Measurements from ENCODE around the gene CLDN9. TPM values are rescaled to one million over a fixed set of nuclear protein-coding genes. Genes with fewer than 3 reads are reported as not detected.

Gene CLDN9
- total RNA-seq, 4 donors from 2014 or later, result 0.40 TPM; not detected in 3

- in situ Hi-C loops (cut with MboI; ENCODE audit: low sequenced_read_pairs in 4 of 4), result no loop called here
- no peak for DNase-seq
Measured at GRCh38 chr16:3036726-3037315, 24.1 kb downstream of the CLDN9 start, which contains the start of gene BICDL2. BICDL2 (minus strand) TSS chr16:3036944; CDS start chr16:3035496, 1,448 bp downstream.

GRCh38 chr16:3038256-3038655 is 25.5 kb downstream of the CLDN9 start:
- peaks cover 61 to 80% (median 78%) of the 10 kb centered on the region in 3 donors for H3K27me3 ChIP-seq
- TF ChIP-seq POLR2A (IDR thresholded peaks at IDR 0.05), result no peak
- intact Hi-C loops (cut with DNase I; ENCODE audit: low total_unique reads), result no loop called here

More at GRCh38 chr16:3036726-3037315, 24.1 kb downstream of the CLDN9 start, which contains the start of gene BICDL2:
- H3K4me1 ChIP-seq, result peaks cover 0 to 4% of the 10 kb centered on the region in 2 donors
- no peaks in the 10 kb centered on the region for H3K9me3 ChIP-seq
- H3K4me3 ChIP-seq, result peak within 1 kb of the TSS in 1 of 4 donors; percentile 40
- no peak for ATAC-seq
- H3K27me3 ChIP-seq, result peaks cover 70 to 83% (median 76%) of the 10 kb centered on the region in 3 donors
- no peaks in the 10 kb centered on the region for H3K36me3 ChIP-seq
- H3K27ac ChIP-seq, result no peak within 1 kb of the TSS
- intact Hi-C loops (cut with DNase I; ENCODE audit: low total_unique reads), result no loop called here
- TF ChIP-seq POLR2A (IDR thresholded peaks at IDR 0.05) (no peak), CTCF (IDR thresholded peaks at IDR 0.05 in 4 of 5, conservative IDR thresholded peaks at IDR 0.05 in 1 of 5) (no peak)

GRCh38 chr16:3038896-3039295 is 26.2 kb downstream of the CLDN9 start:
- Histone ChIP-seq H3K27ac (no peak overlapping the region), H3K4me3 (no peak overlapping the region), H3K9me3 (no peaks in the 10 kb centered on the region), H3K4me1 (peaks cover 0 to 4% of the 10 kb centered on the region in 2 donors), H3K36me3 (no peaks in the 10 kb centered on the region), H3K27me3 (peaks cover 68 to 82% (median 78%) of the 10 kb centered on the region in 3 donors)
- ATAC-seq (no peak), DNase-seq (no peak)
- intact Hi-C loops (cut with DNase I; ENCODE audit: low total_unique reads), result no loop called here
- TF ChIP-seq CTCF (IDR thresholded peaks at IDR 0.05 in 4 of 5, conservative IDR thresholded peaks at IDR 0.05 in 1 of 5) (no peak), POLR2A (IDR thresholded peaks at IDR 0.05) (no peak)
- in situ Hi-C loops (cut with MboI; ENCODE audit: low sequenced_read_pairs in 4 of 4), result no loop called here

More at GRCh38 chr16:3038256-3038655, 25.5 kb downstream of the CLDN9 start:
- H3K4me1 ChIP-seq, result peaks cover 0 to 4% of the 10 kb centered on the region in 2 donors
- in situ Hi-C loops (cut with MboI; ENCODE audit: low sequenced_read_pairs in 4 of 4), result no loop called here
- H3K27ac ChIP-seq, result no peak overlapping the region
- H3K9me3 ChIP-seq, result no peaks in the 10 kb centered on the region
- H3K36me3 ChIP-seq, result no peaks in the 10 kb centered on the region
- DNase-seq, result no peak
- no peak overlapping the region for H3K4me3 ChIP-seq
- no peak for ATAC-seq

DNA sequence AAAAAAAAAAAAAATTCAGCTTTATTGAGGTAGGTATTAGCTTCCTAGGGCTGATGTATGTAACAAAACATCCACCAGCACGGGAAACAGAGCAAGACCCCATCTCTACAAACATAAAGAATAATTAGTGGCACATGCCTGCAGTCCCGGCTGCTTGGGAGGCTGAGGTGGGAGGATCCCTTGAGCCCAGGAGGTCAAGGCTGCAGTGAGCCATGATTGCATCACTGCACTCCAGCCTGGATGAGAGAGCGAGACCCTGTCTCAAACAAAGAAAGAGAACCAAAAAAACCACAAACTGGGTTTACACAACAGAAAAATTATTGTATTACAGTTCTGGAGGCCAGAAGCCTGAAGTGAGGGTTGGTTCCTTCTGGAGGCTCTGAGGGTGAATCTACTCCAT is 29.7 kb downstream of the CLDN9 start:
- Histone ChIP-seq H3K36me3 (no peaks in the 10 kb centered on the region), H3K4me1 (peaks cover 0 to 15% of the 10 kb centered on the region in 2 donors), H3K9me3 (no peaks in the 10 kb centered on the region), H3K4me3 (no peak overlapping the region), H3K27ac (no peak overlapping the region), H3K27me3 (peaks cover 69 to 89% (median 82%) of the 10 kb centered on the region in 3 donors)
- TF ChIP-seq CTCF (IDR thresholded peaks at IDR 0.05 in 4 of 5, conservative IDR thresholded peaks at IDR 0.05 in 1 of 5) (no peak), POLR2A (IDR thresholded peaks at IDR 0.05) (no peak)
- in situ Hi-C loops (cut with MboI; ENCODE audit: low sequenced_read_pairs in 4 of 4) (no loop called here), intact Hi-C loops (cut with DNase I; ENCODE audit: low total_unique reads) (no loop called here)
- DNase-seq (no peak), ATAC-seq (no peak)

GRCh38 chr16:3044708-3045107 is 32.0 kb downstream of the CLDN9 start:
- in situ Hi-C loops (cut with MboI; ENCODE audit: low sequenced_read_pairs in 4 of 4), result no loop called here
- Histone ChIP-seq H3K36me3 (no peaks in the 10 kb centered on the region), H3K4me3 (no peak overlapping the region), H3K27ac (no peak overlapping the region), H3K27me3 (peaks cover 62 to 85% (median 81%) of the 10 kb centered on the region in 3 donors), H3K4me1 (peaks cover 0 to 15% of the 10 kb centered on the region in 2 donors), H3K9me3 (no peaks in the 10 kb centered on the region)
- intact Hi-C loops (cut with DNase I; ENCODE audit: low total_unique reads), result no loop called here
- no peak for TF ChIP-seq POLR2A (IDR thresholded peaks at IDR 0.05)
- no peak for DNase-seq
- ATAC-seq, result no peak

Measured in gastrocnemius medialis (tissue), 4 donors.